NCI-H774 (cell line): ENCODE data around the gene C1QTNF6.

Experiments used
- DNase-seq: peaks from one replicate; lab custom pipeline; 2025; lab: John Stamatoyannopoulos, UW

Gene C1QTNF6

GRCh38 chr22:37141971-37142370 lies 46.1 kb downstream of the C1QTNF6 start:
- DNase-seq, result no peak

- DNase-seq, result no peak
Measured at GRCh38 chr22:37141476-37141875, 46.6 kb downstream of the C1QTNF6 start.

- DNase-seq, result no peak
Measured at GRCh38 chr22:37140686-37141323, 47.2 kb downstream of the C1QTNF6 start.

- DNase-seq, result no peak
Measured at GRCh38 chr22:37139762-37140161, 48.3 kb downstream of the C1QTNF6 start.

GRCh38 chr22:37138849-37139561 lies 49.0 kb downstream of the C1QTNF6 start:
- DNase-seq, result no peak

- DNase-seq, result no peak
Measured at GRCh38 chr22:37137903-37138665, 50.0 kb downstream of the C1QTNF6 start.

GRCh38 chr22:37137131-37137530 lies 50.9 kb downstream of the C1QTNF6 start:
- no peak for DNase-seq

- DNase-seq, result no peak
Measured at GRCh38 chr22:37135023-37135422, 53.0 kb downstream of the C1QTNF6 start.

GRCh38 chr22:37133304-37134018 lies 54.6 kb downstream of the C1QTNF6 start:
- DNase-seq, result no peak

- no peak for DNase-seq
Measured at GRCh38 chr22:37132773-37133172, 55.3 kb downstream of the C1QTNF6 start.
